Gastrocnemius medialis (tissue), 4 donors: Measurements from ENCODE around the gene PDGFRB. TPM values are rescaled to one million over a fixed set of nuclear protein-coding genes. Genes with fewer than 3 reads are reported as not detected.
A peak's percentile ranks its signal among the peaks of the same experiment; 100 is the strongest.

Experiments used
- ATAC-seq, 2 donors: fragments of 150-250 bp; one replicate each; pipeline ENCODE4 v1.9.1; 2016
- DNase-seq, 2 donors: peaks; one replicate each; pipeline ENCODE4 v3.0.0-alpha.2; 2019
- H3K27ac ChIP-seq, 4 donors: fragments of 200-600 bp; sonication (generic); 1 replicate in 1 of 4; 2 replicates in 3 of 4; pipeline ENCODE4 v1.5.1; 2016 to 2018; ENCODE audit warnings: mild to moderate bottlenecking in 2 of 4, moderate library complexity in 1 of 4
- H3K27me3 ChIP-seq, 3 donors: fragments of 200-600 bp; sonication (generic) in 2 of 3; 1 replicate in 1 of 3; 2 replicates in 2 of 3; pipeline versions ENCODE4 v1.5.1 to v1.6.0; 2016 to 2019; ENCODE audit warnings: mild to moderate bottlenecking in 1 of 3, moderate library complexity in 1 of 3
- H3K36me3 ChIP-seq, 2 donors: fragments of 200-600 bp; sonication (generic) in 1 of 2; one replicate each; pipeline ENCODE4 v1.5.1; 2017 to 2018
- H3K4me1 ChIP-seq, 2 donors: fragments of 200-600 bp; sonication (generic) in 1 of 2; one replicate each; pipeline ENCODE4 v1.5.1; 2016 to 2017; ENCODE audit warnings: mild to moderate bottlenecking in 2 of 2
- H3K4me3 ChIP-seq, 4 donors: fragments of 200-600 bp; sonication (generic) in 3 of 4; 1 replicate in 1 of 4; 2 replicates in 3 of 4; pipeline ENCODE4 v1.5.1; 2016 to 2019; ENCODE audit warnings: mild to moderate bottlenecking in 2 of 4
- H3K9me3 ChIP-seq, 3 donors: fragments of 200-600 bp; sonication (generic) in 2 of 3; 1 replicate in 1 of 3; 2 replicates in 2 of 3; pipeline ENCODE4 v1.5.1; 2016 to 2019
- POLR2A ChIP-seq, 2 donors: fragments of 450-650 bp; IDR thresholded peaks; one replicate each; pipeline ENCODE4 v1.6.1; 2017; ENCODE audit warnings: antibody characterized with exemption in 2 of 2, mild to moderate bottlenecking in 2 of 2, moderate library complexity in 2 of 2
- in situ Hi-C, 4 donors: fragments of 200-750 bp; cut with MboI; loops; one replicate each; pipeline versions ENCODE4 v1.15.0 to v1.8.0; 2017; ENCODE audit warnings: low sequenced_read_pairs in 4 of 4
- intact Hi-C: fragments of 100-400 bp; cut with DNase I; formaldehyde crosslinking; loops from one replicate; pipeline ENCODE4 v1.15.1; 2023; ENCODE audit warnings: low total_unique reads
- total RNA-seq, 4 donors: library from RNA; depleted of rRNA; stranded (reverse); fragments of >200 nt; gene quantifications; one replicate each; pipeline versions ENCODE4 v1.1.0 to v1.2.3, GENCODE V29; 2016
- TF ChIP-seq, protein P1 (sequence below), 5 experiments: fragments of 450-650 bp in 3 of 5; fragments of 200-600 bp in 2 of 5; sonication (generic) in 2 of 5; IDR thresholded peaks in 4 of 5; conservative IDR thresholded peaks in 1 of 5; 1 replicate in 4 of 5; 2 replicates in 1 of 5; pipeline ENCODE4 v1.5.1; 2016 to 2019; ENCODE audit warnings: antibody characterized with exemption in 5 of 5, mild to moderate bottlenecking in 3 of 5, moderate library complexity in 3 of 5

PDGFRB gene
- total RNA-seq, 4 donors from 2014 or later = 27.9 to 58.4 (median 52.5) TPM

- Histone ChIP-seq H3K9me3 (no peaks in the 10 kb centered on the region), H3K36me3 (no peaks in the 10 kb centered on the region), H3K27ac (peak overlapping the region; percentile 75 to 82 (median 78)), H3K4me1 (peaks cover 5 to 12% of the 10 kb centered on the region in 2 donors), H3K4me3 (peak overlapping the region in 2 of 4 donors; percentile 8 to 13), H3K27me3 (no peaks in the 10 kb centered on the region)
- DNase-seq (no peak), ATAC-seq (no peak)
- no peak for TF ChIP-seq POLR2A (IDR thresholded peaks at IDR 0.05)
- TF ChIP-seq, protein P1, sequence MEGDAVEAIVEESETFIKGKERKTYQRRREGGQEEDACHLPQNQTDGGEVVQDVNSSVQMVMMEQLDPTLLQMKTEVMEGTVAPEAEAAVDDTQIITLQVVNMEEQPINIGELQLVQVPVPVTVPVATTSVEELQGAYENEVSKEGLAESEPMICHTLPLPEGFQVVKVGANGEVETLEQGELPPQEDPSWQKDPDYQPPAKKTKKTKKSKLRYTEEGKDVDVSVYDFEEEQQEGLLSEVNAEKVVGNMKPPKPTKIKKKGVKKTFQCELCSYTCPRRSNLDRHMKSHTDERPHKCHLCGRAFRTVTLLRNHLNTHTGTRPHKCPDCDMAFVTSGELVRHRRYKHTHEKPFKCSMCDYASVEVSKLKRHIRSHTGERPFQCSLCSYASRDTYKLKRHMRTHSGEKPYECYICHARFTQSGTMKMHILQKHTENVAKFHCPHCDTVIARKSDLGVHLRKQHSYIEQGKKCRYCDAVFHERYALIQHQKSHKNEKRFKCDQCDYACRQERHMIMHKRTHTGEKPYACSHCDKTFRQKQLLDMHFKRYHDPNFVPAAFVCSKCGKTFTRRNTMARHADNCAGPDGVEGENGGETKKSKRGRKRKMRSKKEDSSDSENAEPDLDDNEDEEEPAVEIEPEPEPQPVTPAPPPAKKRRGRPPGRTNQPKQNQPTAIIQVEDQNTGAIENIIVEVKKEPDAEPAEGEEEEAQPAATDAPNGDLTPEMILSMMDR (IDR thresholded peaks at IDR 0.05 in 4 of 5, conservative IDR thresholded peaks at IDR 0.05 in 1 of 5) = no peak
- in situ Hi-C loops = no loop called here
- intact Hi-C loops = loop anchor here (10.0 kb wide), 1 partner anchor 216 kb away; the partner anchor contains the start of gene TCOF1
These were observed 16.9 kb downstream of the PDGFRB start for GRCh38 chr5:150138551-150139265.

GRCh38 chr5:150137997-150138396 lies 17.6 kb downstream of the PDGFRB start:
- ATAC-seq = no peak
- no peak for TF ChIP-seq POLR2A (IDR thresholded peaks at IDR 0.05)
- TF ChIP-seq, protein P1 (IDR thresholded peaks at IDR 0.05 in 4 of 5, conservative IDR thresholded peaks at IDR 0.05 in 1 of 5) = no peak
- intact Hi-C loops (loop anchor here (10.0 kb wide), 1 partner anchor 217 kb away; the partner anchor contains the start of gene TCOF1), in situ Hi-C loops (no loop called here)
- Histone ChIP-seq H3K9me3 (no peaks in the 10 kb centered on the region), H3K4me3 (peak overlapping the region in 1 of 4 donors; percentile 13), H3K36me3 (no peaks in the 10 kb centered on the region), H3K27me3 (no peaks in the 10 kb centered on the region), H3K4me1 (peaks cover 5 to 12% of the 10 kb centered on the region in 2 donors), H3K27ac (peak overlapping the region; percentile 75 to 82 (median 78))
- DNase-seq = no peak

DNA sequence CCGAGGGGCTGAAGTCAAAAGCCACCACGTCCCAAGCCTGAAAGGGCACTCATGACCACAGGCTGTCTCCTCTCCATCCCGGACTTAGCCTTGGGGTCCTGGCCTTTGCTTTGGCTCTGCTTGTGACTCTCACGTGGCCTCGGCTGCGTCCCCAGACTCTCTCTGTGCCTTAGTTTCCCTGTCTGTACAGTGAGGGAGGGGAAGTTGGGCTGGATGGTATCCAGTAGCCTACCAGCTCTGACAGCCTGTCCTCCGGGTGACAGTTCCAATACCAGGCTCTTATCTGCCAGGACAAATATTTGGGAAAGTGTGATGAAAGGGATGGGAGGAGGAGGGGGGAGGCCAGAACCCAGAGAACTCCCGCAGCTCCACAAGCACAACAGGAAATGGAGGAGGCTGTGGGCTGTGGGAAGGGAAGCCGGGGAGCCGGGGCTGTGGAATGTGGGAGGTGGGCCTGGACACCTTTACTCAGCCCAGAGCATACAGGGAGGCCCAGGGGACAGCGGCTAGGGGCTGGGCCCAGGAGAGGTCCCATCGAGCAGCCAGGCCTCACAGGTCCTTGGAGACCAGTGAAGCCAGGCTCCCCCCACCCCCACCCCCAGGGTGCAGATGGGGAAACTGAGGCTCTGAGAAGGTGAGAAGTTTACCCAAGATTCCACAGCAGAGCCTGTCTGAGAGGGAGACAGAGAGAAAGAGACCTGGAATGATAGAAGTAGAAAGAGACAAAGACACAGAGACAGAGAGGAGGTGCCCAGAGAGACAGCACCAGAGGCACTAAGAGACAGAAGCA lies 18.3 kb downstream of the PDGFRB start:
- in situ Hi-C loops = no loop called here
- ATAC-seq = no peak

DNA sequence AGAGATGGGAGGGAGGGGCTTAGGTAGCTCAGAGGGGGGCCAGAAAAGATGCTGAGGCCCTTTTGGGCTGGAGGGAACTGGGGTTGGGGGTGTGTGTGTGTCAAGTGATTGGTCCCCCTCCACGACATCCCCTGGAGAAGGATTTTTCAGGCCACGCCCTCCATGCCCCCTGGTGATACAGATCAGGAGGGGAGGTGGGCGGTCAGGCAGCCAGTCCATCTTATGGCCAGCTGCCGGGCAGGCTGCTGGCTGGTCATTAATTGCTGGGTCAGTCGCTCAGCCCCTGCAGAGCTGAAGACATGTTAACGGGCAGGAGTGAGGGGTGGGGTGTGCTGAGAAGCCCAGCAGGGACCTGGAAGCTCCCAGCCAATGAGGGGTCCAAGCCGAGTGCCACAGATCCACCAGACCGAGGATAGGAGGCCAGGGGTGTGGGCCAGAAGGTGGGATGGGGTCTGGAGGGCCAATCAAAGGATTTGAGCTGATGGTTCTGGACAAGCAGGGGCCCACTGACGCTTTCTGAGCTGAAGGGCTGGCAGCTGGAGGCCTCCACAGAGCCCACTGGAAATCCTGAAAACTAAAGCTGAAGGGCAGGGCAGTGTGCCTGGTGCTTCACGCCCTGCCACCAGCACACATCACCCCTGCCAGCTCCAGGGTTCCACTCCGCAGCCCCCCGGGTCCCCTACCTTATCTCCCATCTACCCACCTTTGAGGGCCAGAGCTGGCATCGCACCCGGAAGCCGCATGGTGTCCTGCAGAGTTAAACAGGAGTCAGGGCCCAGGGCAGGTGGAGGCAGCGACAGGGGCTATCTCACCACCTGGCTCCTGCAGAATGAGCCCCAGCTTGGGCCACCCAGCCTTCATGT lies 19.1 kb downstream of the PDGFRB start:
- intact Hi-C loops = loop anchor here (10.0 kb wide), 1 partner anchor 218 kb away; the partner anchor contains the start of gene TCOF1
- no peaks in the 10 kb centered on the region for H3K36me3 ChIP-seq
- no peaks in the 10 kb centered on the region for H3K27me3 ChIP-seq
- ATAC-seq = no peak
- no peaks in the 10 kb centered on the region for H3K9me3 ChIP-seq
- TF ChIP-seq POLR2A (IDR thresholded peaks at IDR 0.05) = no peak
- TF ChIP-seq, protein P1 (IDR thresholded peaks at IDR 0.05 in 4 of 5, conservative IDR thresholded peaks at IDR 0.05 in 1 of 5) = no peak
- H3K4me3 ChIP-seq = no peak overlapping the region
- H3K27ac ChIP-seq = peak overlapping the region; percentile 75 to 82 (median 78)
- in situ Hi-C loops = no loop called here
- no peak for DNase-seq
- H3K4me1 ChIP-seq = peaks cover 5 to 12% of the 10 kb centered on the region in 2 donors

More for the DNA sequence above, 18.3 kb downstream of the PDGFRB start:
- TF ChIP-seq, protein P1 (IDR thresholded peaks at IDR 0.05 in 4 of 5, conservative IDR thresholded peaks at IDR 0.05 in 1 of 5) = no peak
- TF ChIP-seq POLR2A (IDR thresholded peaks at IDR 0.05) = no peak
- intact Hi-C loops = loop anchor here (10.0 kb wide), 1 partner anchor 217 kb away; the partner anchor contains the start of gene TCOF1
- H3K9me3 ChIP-seq = no peaks in the 10 kb centered on the region
- H3K27me3 ChIP-seq = no peaks in the 10 kb centered on the region
- H3K27ac ChIP-seq = peak overlapping the region; percentile 75 to 82 (median 78)
- no peak overlapping the region for H3K4me3 ChIP-seq
- H3K4me1 ChIP-seq = peaks cover 5 to 12% of the 10 kb centered on the region in 2 donors
- DNase-seq = no peak
- H3K36me3 ChIP-seq = no peaks in the 10 kb centered on the region
